HEK293T (cell line): ENCODE results near the gene LSM14B.

Experiments used
- CTCF ChIA-PET: fragments of 350-600 bp; formaldehyde crosslinking; extraction: SDS; loops from one replicate; lab custom pipeline; 2021; ENCODE audit warnings: antibody characterized with exemption, inconsistent platforms; lab: Yijun Ruan, JAX
- POLR2A ChIA-PET: fragments of 350-600 bp; formaldehyde crosslinking; extraction: SDS; loops from one replicate; lab custom pipeline; 2020; ENCODE audit warnings: antibody characterized with exemption, inconsistent platforms; lab: Yijun Ruan, JAX
- DNase-seq: peaks from one replicate; pipeline ENCODE4 v3.0.0; 2012; ENCODE audit warnings: mixed read lengths; ENCODE audit errors: extremely low spot score
- ARNT ChIP-seq: fragments of 450-650 bp; IDR thresholded peaks from 2 replicates; pipeline ENCODE4 v1.6.1; 2017; ENCODE audit warnings: mild to moderate bottlenecking
- BHLHE40 ChIP-seq: fragments of 450-650 bp; IDR thresholded peaks from 2 replicates; pipeline ENCODE4 v1.6.1; 2016; ENCODE audit warnings: mild to moderate bottlenecking, moderate library complexity, borderline replicate concordance
- CTBP1 ChIP-seq: fragments of 450-650 bp; IDR thresholded peaks from 2 replicates; pipeline ENCODE4 v1.6.1; 2016; ENCODE audit warnings: borderline replicate concordance
- ELF4 ChIP-seq: fragments of 450-650 bp; IDR thresholded peaks from 2 replicates; pipeline ENCODE4 v1.6.1; 2017; ENCODE audit warnings: antibody characterized with exemption
- FOXA1 ChIP-seq: fragments of 450-650 bp; IDR thresholded peaks from 2 replicates; pipeline ENCODE4 v1.6.1; 2016; ENCODE audit warnings: mild to moderate bottlenecking
- FOXK2 ChIP-seq: fragments of 450-650 bp; IDR thresholded peaks from 2 replicates; pipeline ENCODE4 v1.6.1; 2016; ENCODE audit warnings: mild to moderate bottlenecking
- FOXM1 ChIP-seq: fragments of 450-650 bp; IDR thresholded peaks from 2 replicates; pipeline ENCODE4 v1.6.1; 2017; ENCODE audit warnings: mild to moderate bottlenecking, borderline replicate concordance
- HDGF ChIP-seq: fragments of 450-650 bp; IDR thresholded peaks from 2 replicates; pipeline ENCODE4 v1.6.1; 2017; ENCODE audit warnings: antibody characterized with exemption, borderline replicate concordance
- L3MBTL2 ChIP-seq: fragments of 450-650 bp; conservative IDR thresholded peaks from 2 replicates; pipeline ENCODE4 v1.6.1; 2016; ENCODE audit warnings: mild to moderate bottlenecking
- LEF1 ChIP-seq: fragments of 450-650 bp; IDR thresholded peaks from 2 replicates; pipeline ENCODE4 v1.6.1; 2017; ENCODE audit warnings: mild to moderate bottlenecking, borderline replicate concordance
- NFRKB ChIP-seq: fragments of 450-650 bp; IDR thresholded peaks from 2 replicates; pipeline ENCODE4 v1.6.1; 2016; ENCODE audit warnings: mild to moderate bottlenecking, moderate library complexity
- SP1 ChIP-seq: fragments of 450-650 bp; IDR thresholded peaks from 2 replicates; pipeline ENCODE4 v1.6.1; 2017
- SUZ12 ChIP-seq: fragments of 450-650 bp; IDR thresholded peaks from 2 replicates; pipeline ENCODE4 v1.6.1; 2016; ENCODE audit warnings: mild to moderate bottlenecking
- TARDBP ChIP-seq: fragments of 450-650 bp; IDR thresholded peaks from 2 replicates; pipeline ENCODE4 v1.6.1; 2016
- ZNF384 ChIP-seq: fragments of 450-650 bp; IDR thresholded peaks from 2 replicates; pipeline ENCODE4 v1.6.1; 2016
- TF ChIP-seq, protein P1 (sequence below): fragments of 450-650 bp; IDR thresholded peaks from 2 replicates; pipeline ENCODE4 v1.6.1; 2016

The LSM14B gene

GRCh38 chr20:62135573-62136266 lies 13.4 kb downstream of the LSM14B start:
- TF ChIP-seq SP1: no peak
- no peak for TF ChIP-seq BHLHE40
- TF ChIP-seq SUZ12: no peak
- TF ChIP-seq ZNF384: no peak
- no peak for TF ChIP-seq NFRKB
- TF ChIP-seq ELF4: no peak
- TF ChIP-seq L3MBTL2: no peak
- no peak for TF ChIP-seq CTBP1
- TF ChIP-seq, protein P1, sequence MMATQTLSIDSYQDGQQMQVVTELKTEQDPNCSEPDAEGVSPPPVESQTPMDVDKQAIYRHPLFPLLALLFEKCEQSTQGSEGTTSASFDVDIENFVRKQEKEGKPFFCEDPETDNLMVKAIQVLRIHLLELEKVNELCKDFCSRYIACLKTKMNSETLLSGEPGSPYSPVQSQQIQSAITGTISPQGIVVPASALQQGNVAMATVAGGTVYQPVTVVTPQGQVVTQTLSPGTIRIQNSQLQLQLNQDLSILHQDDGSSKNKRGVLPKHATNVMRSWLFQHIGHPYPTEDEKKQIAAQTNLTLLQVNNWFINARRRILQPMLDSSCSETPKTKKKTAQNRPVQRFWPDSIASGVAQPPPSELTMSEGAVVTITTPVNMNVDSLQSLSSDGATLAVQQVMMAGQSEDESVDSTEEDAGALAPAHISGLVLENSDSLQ: no peak
- no peak for TF ChIP-seq ARNT
- TF ChIP-seq TARDBP: no peak
- no peak for TF ChIP-seq HDGF
- no peak for TF ChIP-seq LEF1
- POLR2A ChIA-PET: interaction anchor here (0.7 to 2.8 kb wide), 5 partner anchors 9 to 69 kb away, joined by 3 to 9 read pairs (median 5); no protein-coding TSS in a partner anchor
- CTCF ChIA-PET: interaction anchor here (0.6 to 1.7 kb wide), 11 partner anchors 10 to 247 kb away, joined by 3 to 9 read pairs (median 3); no protein-coding TSS in a partner anchor
- no peak for DNase-seq

DNA sequence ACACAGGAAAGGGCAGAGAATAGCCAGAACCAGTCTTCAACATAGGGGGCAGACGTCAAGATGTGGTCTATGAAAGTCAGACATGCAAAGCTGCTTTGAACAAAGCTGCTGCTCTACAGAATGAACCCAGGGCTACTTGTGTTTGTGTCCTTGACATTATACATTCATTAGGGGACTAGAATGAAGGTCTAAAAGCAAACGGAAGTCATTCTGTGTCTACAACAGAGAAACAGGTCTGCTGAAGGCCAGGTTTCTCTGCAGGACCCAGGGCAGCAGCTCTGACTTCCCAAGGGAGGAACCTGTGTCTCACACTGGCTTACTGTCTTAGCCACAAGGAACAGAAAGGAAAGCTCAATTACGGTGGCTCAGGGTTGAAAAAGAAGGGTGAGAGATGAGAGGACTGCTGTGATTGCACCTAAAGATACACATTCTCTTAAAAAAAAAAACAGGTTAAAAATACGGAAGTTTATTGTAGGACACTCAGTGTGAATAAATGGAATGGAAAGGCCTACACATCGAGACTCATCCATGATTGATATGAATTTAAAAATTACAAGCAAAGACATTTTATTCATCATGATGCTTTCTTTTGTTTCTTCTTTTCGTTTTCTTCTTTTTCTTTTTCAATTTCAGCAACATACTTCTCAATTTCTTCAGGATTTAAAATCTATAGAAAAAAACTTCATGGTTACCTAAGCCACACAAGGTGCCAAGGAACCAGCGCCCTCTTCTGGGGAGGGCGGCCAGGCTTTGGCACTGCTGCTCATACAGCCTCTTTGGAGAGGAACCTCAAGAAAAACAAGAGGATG lies 14.2 kb downstream of the LSM14B start:
- ChIA-PET POLR2A (interaction anchor here (0.7 to 2.8 kb wide), 6 partner anchors 10 to 70 kb away, joined by 3 to 9 read pairs (median 5); no protein-coding TSS in a partner anchor), CTCF (interaction anchor here (0.6 to 1.7 kb wide), 11 partner anchors 9 to 246 kb away, joined by 3 to 9 read pairs (median 3); no protein-coding TSS in a partner anchor)
- TF ChIP-seq FOXM1 (no peak), NFRKB (no peak), ZNF384 (0 out of 2 replicates have a peak, but pooled peaks have one; percentile 36), BHLHE40 (no peak), CTBP1 (no peak)
- peak; percentile 58 for DNase-seq

- DNase-seq: no peak
- CTCF ChIA-PET: no interaction called here
- no peak for TF ChIP-seq LEF1
- POLR2A ChIA-PET: interaction anchor here (1.9 to 2.8 kb wide), 3 partner anchors 10 to 70 kb away, joined by 5 to 9 read pairs (median 9); no protein-coding TSS in a partner anchor
Measured at GRCh38 chr20:62137092-62137384, 14.8 kb downstream of the LSM14B start.

DNA sequence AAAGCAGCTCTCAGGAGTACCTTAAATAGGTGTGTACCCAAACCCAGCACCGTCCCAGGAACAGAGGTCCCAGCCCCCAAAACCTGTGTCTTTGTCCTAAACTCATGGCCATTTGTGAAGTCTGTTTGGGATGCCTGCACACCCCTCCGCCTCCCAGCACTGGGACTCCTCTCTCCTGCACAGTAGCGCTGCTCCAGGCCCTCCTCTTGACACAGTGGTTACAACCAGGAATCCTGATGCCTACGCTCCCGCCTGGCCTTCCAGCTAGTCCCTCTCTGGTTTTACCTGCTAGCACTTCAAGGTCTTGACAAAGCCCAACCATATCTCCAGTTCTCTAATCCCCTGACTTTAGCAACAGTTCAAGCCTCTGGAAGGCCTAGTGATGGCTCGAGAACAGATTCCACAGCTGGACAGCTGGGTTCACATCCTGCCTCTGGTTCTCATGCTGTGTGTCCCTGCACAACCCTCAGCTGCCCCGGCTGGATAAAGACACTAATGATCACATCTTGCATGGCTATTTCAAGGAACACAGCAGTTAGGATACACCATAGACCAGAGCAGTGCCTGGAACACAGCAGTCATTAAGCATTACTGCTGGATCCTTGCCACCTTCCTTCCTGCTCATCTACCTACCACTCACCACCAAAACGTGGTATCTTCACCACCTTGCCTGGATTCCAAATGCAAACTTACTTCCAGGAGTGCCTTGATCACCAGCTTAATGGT lies 15.4 kb downstream of the LSM14B start:
- DNase-seq: no peak
- ChIA-PET POLR2A (interaction anchor here (1.0 to 2.8 kb wide), 3 partner anchors 11 to 71 kb away, joined by 3 to 9 read pairs (median 5); no protein-coding TSS in a partner anchor), CTCF (interaction anchor here (1.5 kb wide), 1 partner anchor 127 kb away, joined by 5 read pairs; no protein-coding TSS in a partner anchor)
- TF ChIP-seq SUZ12 (no peak), CTBP1 (no peak), HDGF (no peak), FOXM1 (no peak), ARNT (no peak), ZNF384 (no peak), BHLHE40 (no peak), NFRKB (no peak), SP1 (no peak), FOXA1 (no peak), ELF4 (no peak), L3MBTL2 (no peak)
- TF ChIP-seq, protein P1: no peak

DNA sequence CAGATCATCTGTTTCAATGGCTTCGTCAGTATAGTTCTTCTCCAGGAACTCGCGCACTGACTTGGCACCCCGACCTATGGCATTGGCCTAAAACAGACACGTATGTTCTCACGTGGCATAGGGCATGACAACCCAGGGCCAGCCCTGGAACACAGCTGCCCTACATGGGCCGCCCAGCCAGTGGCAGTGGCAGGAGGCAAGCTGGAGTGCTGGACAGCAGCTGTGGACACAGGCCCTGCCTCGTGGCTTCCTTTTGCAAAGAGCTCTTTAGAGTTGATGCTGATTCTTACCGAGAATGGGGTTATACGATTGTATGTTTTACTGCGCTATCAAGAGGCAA lies 15.9 kb downstream of the LSM14B start:
- no peak for TF ChIP-seq ELF4
- TF ChIP-seq ARNT: no peak
- no peak for TF ChIP-seq HDGF
- TF ChIP-seq FOXA1: no peak
- no peak for TF ChIP-seq FOXM1
- TF ChIP-seq ZNF384: no peak
- no peak for TF ChIP-seq SP1
- TF ChIP-seq LEF1: no peak
- TF ChIP-seq SUZ12: no peak
- no peak for TF ChIP-seq TARDBP
- TF ChIP-seq FOXK2: no peak
- TF ChIP-seq, protein P1: no peak
- no peak for TF ChIP-seq L3MBTL2
- TF ChIP-seq BHLHE40: no peak
- TF ChIP-seq CTBP1: no peak
- no peak for TF ChIP-seq NFRKB
- ChIA-PET POLR2A (interaction anchor here (1.0 to 1.9 kb wide), 2 partner anchors 16 to 72 kb away, joined by 3 to 5 read pairs; no protein-coding TSS in a partner anchor), CTCF (interaction anchor here (1.5 kb wide), 1 partner anchor 128 kb away, joined by 5 read pairs; no protein-coding TSS in a partner anchor)
- DNase-seq: no peak

DNA sequence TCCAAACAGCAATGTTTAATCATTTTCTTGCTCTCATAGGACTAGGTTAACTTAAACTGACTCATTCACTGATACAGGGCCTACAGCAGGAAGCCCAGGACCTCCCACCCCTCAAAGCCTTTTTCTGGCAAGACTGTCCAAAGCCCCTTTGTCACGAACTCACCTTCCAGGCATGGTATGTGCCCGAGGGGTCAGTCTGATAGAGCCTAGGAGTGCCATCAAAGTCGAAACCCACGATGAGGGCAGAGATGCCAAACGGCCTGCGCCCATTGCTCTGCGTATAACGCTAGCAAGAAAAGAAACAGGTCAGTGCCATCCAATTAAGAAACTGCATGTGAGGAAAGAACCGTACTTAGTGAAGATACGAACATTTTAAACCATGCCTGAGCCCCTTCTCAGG lies 16.6 kb downstream of the LSM14B start:
- POLR2A ChIA-PET: interaction anchor here (1.3 kb wide), 1 partner anchor 17 kb away, joined by 3 read pairs; the partner anchor contains the start of gene LSM14B
- CTCF ChIA-PET: interaction anchor here (1.5 kb wide), 1 partner anchor 128 kb away, joined by 5 read pairs; no protein-coding TSS in a partner anchor
- TF ChIP-seq TARDBP (no peak), BHLHE40 (no peak), HDGF (no peak), LEF1 (no peak), ZNF384 (no peak), NFRKB (no peak), ELF4 (no peak)
- DNase-seq: no peak
